HG02981 (cell line): ENCODE results near the gene IL1R2.
A peak's percentile ranks its signal among the peaks of the same experiment; 100 is the strongest.
"Not testable (repeated sequence)": the region's sequence is repeated elsewhere in the genome, so short reads cannot be mapped to it uniquely, and the experiment has no call there.

ENCODE experiments used
- ATAC-seq: cut with Tn5 transposase; IDR thresholded peaks from one replicate; pipeline ENCODE4 v1.9.1; 2021; ENCODE audit warnings: mild to moderate bottlenecking, moderate library complexity; ENCODE audit not compliant: unreplicated experiment

Gene IL1R2

GRCh38 chr2:101998896-101999789 lies 7.4 kb downstream of the IL1R2 start:
- ATAC-seq: peak; percentile 48

DNA sequence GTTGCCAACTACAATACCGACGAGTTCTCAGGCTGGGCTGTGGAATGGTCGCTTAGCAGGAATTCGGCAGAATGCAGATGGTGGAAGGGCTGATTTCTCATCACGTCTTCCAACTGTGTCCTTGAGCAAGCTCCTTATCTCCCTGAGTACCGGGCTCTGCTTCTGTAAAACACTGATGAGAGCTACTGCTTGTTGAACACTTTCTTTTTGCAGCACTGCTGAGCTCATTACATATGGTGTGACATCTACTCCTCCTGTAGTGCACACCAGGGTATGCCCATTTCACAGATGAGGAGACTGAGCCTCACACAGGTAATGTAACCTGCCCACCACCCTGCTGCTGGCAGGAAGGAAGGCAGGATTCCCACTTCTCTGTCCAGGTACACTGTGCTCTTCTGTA lies 8.3 kb downstream of the IL1R2 start:
- ATAC-seq: no peak

DNA sequence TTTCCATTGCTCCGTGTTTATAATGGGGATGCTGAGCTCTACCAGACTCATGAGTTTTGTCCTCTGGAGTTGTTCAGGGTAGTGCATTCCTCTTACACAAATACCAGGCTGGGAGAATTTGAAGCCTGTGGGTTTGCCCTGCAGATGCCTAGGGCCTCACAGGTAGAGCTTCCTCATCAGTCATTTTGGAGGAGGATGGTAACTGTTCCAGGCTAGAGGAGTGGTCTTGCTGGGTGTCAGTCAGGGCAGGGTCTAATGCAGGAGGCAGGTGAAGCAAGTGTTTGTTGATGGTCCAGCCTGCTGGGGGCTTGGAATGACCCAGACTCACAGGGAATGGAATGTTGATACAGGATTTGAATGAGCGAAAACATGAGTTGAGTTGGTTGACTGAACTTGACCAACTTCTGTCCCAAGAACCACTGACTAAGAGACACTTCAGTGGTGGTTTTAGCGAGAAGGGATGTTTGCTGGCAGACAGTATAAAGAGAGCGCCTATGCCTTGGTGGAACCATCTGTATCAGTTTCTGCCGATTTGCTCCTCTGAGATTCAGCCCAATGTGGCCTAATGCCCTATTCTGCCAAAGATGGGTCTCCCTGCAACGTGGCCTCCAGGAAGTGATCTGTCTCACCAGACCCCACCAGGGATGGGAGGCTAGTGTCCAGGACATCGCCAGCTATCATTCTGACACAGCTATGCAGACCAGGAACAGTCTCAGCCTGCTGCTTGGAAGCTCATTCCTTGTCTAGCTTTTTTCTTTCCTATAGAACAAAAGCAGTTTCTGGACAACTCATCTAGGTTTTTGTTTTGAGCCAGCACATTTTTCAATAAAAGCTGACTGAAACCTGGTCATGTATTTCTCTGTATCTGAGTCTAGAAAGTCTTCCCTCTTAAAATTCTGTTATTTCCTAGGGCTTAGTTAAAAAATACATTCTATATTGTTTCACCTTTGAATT lies 9.3 kb downstream of the IL1R2 start:
- ATAC-seq: no peak

GRCh38 chr2:102001767-102002142 lies 10.0 kb downstream of the IL1R2 start:
- ATAC-seq: no peak

- ATAC-seq: no peak
Observed at GRCh38 chr2:102002228-102002627, 10.5 kb downstream of the IL1R2 start.

DNA sequence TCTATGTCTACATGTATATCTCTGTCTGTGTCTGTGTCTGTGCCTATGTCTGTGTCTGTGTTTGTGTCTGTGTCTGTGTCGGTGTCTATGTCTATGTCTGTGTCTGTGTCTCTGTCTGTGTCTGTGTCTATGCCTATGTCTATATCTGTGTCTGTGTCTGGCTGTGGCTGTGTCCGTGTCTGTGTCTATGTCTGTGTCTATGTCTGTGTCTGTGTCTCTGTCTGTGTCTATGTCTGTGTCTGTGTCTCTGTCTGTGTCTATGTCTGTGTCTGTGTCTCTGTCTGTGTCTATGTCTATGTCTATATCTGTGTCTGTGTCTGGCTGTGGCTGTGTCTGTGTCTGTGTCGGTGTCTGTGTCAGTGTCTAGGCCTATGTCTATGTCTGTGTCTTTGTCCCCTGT lies 11.1 kb downstream of the IL1R2 start:
- ATAC-seq: not testable (repeated sequence)

DNA sequence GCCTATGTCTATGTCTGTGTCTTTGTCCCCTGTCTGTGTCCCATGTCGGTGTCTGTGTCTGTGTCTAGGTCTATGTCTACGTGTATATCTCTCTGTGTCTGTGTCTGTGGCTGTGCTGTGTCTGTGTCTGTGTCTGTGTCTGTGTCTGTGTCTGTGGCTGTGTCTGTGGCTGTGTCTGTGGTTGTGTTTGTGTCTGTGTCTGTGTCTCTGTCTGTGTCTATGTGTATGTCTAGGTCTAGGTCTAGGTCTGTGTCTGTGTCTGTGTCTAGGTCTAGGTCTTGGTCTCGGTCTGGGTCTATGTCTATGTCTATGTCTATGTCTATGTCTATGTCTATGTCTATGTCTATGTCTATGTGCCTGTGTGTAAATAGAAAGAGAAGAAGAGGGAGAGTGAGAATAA lies 11.9 kb downstream of the IL1R2 start:
- ATAC-seq: no peak

DNA sequence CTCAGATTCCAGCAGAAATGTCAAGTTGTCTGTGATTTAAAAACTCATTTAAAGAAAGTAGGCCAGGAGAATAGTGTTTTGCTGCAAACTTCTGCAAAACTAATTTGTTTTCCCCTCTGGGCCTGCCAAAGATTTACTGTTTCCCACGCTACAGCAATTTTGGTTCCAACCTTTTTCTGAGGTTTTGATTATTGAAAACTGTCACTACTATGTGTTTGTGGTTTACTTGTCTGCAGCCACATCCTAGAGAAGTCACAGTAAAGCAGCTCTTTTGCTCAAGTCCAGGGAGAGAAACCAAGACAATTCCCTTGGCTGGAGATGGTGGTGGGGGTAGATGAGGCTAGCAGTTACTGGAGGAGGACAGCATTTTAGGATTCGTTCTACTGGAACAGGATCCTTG lies 12.8 kb downstream of the IL1R2 start:
- no peak for ATAC-seq

- ATAC-seq: no peak
Observed at GRCh38 chr2:102005449-102005848, 13.7 kb downstream of the IL1R2 start.

- ATAC-seq: no peak
Observed at GRCh38 chr2:102005989-102006885, 14.5 kb downstream of the IL1R2 start.

GRCh38 chr2:102006886-102007278 lies 15.1 kb downstream of the IL1R2 start:
- no peak for ATAC-seq

DNA sequence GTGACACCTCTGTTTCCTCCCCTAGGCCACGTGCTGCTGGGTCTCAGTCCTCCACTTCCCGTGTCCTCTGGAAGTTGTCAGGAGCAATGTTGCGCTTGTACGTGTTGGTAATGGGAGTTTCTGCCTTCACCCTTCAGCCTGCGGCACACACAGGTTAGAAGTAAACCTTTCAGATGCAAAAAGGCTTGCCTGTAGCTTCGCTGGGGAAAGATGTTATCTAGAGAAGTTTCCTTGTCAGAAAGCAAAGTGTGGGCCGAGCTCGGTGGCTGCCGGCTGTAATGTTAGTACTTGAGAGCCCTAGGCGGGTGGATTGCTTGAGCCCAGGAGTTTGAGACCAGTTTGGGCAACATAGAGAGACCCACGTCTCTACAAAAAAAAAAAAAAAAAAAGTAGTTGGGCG lies 16.7 kb downstream of the IL1R2 start:
- ATAC-seq: no peak

DNA sequence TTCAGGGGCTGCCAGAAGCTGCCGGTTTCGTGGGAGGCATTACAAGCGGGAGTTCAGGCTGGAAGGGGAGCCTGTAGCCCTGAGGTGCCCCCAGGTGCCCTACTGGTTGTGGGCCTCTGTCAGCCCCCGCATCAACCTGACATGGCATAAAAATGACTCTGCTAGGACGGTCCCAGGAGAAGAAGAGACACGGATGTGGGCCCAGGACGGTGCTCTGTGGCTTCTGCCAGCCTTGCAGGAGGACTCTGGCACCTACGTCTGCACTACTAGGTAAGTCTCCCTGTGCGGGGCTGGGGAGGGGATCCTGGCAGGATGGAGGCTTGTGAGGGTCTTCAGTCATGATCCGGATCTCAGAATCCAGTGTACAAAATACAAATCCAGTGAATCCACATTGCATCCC lies 17.8 kb downstream of the IL1R2 start:
- ATAC-seq: no peak

GRCh38 chr2:102010902-102011301 lies 19.1 kb downstream of the IL1R2 start:
- no peak for ATAC-seq

- ATAC-seq: no peak
Observed at GRCh38 chr2:102012061-102012614, 20.4 kb downstream of the IL1R2 start.

GRCh38 chr2:102013206-102014040 lies 21.7 kb downstream of the IL1R2 start:
- no peak for ATAC-seq

- no peak for ATAC-seq
Observed at GRCh38 chr2:102014041-102014345, 22.2 kb downstream of the IL1R2 start.

- ATAC-seq: no peak
Observed at GRCh38 chr2:102015399-102015798, 23.6 kb downstream of the IL1R2 start.

- ATAC-seq: no peak
Observed at GRCh38 chr2:102016399-102016955, 24.7 kb downstream of the IL1R2 start.
